Occipital lobe (tissue), 2 donors: ENCODE results near the gene GPC2. TPM values are rescaled to one million over a fixed set of nuclear protein-coding genes. Genes with fewer than 3 reads are reported as not detected.

Experiments
- DNase-seq: peaks from one replicate; lab custom pipeline; 2025; lab: John Stamatoyannopoulos, UW
- total RNA-seq: library from RNA; depleted of rRNA; stranded (reverse); fragments of >200 nt; gene quantifications from one replicate; pipeline ENCODE4 v1.2.3, GENCODE V29; 2014

Gene GPC2
- total RNA-seq, 1 donor from 2014 or later: 71.9 TPM

DNA sequence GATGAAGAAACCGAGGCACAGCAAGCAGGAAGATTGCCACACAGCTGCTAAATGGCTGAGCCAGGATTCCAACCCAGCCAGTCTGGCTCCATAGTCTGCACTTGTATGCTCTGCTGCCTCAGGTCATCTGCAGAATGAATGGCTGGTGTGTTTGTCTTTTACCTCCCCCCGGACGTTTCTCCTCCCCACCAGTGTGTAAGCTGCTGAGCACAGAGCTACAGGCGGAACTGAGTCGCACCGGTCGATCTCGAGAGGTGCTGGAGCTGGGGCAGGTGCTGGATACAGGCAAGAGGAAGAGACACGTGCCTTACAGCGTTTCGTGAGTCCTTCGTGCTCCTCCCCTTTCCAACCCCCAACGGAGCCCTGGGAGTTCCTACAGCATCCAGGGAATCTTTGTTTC, 55.1 kb downstream of the GPC2 start:
- no peak for DNase-seq

DNA sequence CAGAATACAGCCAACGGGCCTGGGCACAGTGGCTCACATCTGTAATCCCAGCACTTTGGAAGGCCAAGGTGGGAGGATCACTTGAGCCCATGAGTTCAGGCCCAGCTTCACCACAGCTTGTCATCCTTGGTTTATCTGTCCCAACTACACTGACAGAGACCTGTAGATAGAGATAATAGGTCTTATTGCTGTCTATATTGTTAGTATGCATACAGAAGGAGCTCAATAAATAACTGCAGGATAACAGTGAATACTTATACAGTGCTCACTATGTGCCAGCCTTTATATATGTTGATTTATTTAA, 56.5 kb downstream of the GPC2 start:
- DNase-seq: no peak

GRCh38 chr7:100119970-100120732, 57.0 kb downstream of the GPC2 start:
- DNase-seq: peak; percentile 82

Other genes with a start within 250 kb of the GPC2 start
- 0.47 TPM for gene GJC3, start 247.8 kb downstream of the GPC2 start, total RNA-seq
- gene AZGP1, start 201.3 kb downstream of the GPC2 start, total RNA-seq: not detected
- gene ZKSCAN1, start 161.8 kb downstream of the GPC2 start, total RNA-seq: 83.3 TPM
- 14.7 TPM for gene ZSCAN21, start 127.6 kb downstream of the GPC2 start, total RNA-seq
- 45.2 TPM for gene ZNF3, start 95.7 kb downstream of the GPC2 start, total RNA-seq
- gene COPS6, start 88.4 kb downstream of the GPC2 start, total RNA-seq: 25.9 TPM
- gene MCM7, start 76.0 kb downstream of the GPC2 start, total RNA-seq: 44.8 TPM
- 27.1 TPM for gene AP4M1, start 75.7 kb downstream of the GPC2 start, total RNA-seq
- gene TAF6, start 58.0 kb downstream of the GPC2 start, total RNA-seq: 17.8 TPM
- gene CNPY4, start 57.7 kb downstream of the GPC2 start, total RNA-seq: 19.2 TPM
- gene MBLAC1, start 50.4 kb downstream of the GPC2 start, total RNA-seq: 6.4 TPM
- gene LAMTOR4, start 28.5 kb downstream of the GPC2 start, total RNA-seq: 22.6 TPM
- 8.0 TPM for gene TRAPPC14, start 18.7 kb downstream of the GPC2 start, total RNA-seq
- gene GAL3ST4, start 8.8 kb downstream of the GPC2 start, total RNA-seq: 2.3 TPM
- 0.78 TPM for gene STAG3, start 537 bp upstream of the GPC2 start, total RNA-seq
- gene PVRIG, start 42.6 kb upstream of the GPC2 start, total RNA-seq: not detected
- not detected for gene SPDYE3, start 130.3 kb upstream of the GPC2 start, total RNA-seq
- gene PILRB, start 180.7 kb upstream of the GPC2 start, total RNA-seq: 9.5 TPM
- gene PILRA, start 196.1 kb upstream of the GPC2 start, total RNA-seq: 1.1 TPM